IgD-negative memory B cell (primary cell): ENCODE data around the gene MINDY4. TPM values are rescaled to one million over a fixed set of nuclear protein-coding genes. Genes with fewer than 3 reads are reported as not detected.
A peak's percentile ranks its signal among the peaks of the same experiment; 100 is the strongest.

ENCODE experiments used
- H3K27ac Mint-ChIP-seq, 3 donors: one replicate each; pipeline ENCODE4 v1.8.0; 2020 to 2022; ENCODE audit warnings: mild to moderate bottlenecking in 3 of 3, mixed read lengths in 3 of 3, moderate library complexity in 1 of 3
- H3K27me3 Mint-ChIP-seq: one replicate; pipeline ENCODE4 v1.8.0; 2021; ENCODE audit warnings: mixed read lengths
- H3K36me3 Mint-ChIP-seq: one replicate; pipeline ENCODE4 v1.8.0; 2020; ENCODE audit warnings: mild to moderate bottlenecking, mixed read lengths
- H3K4me1 Mint-ChIP-seq, 3 donors: one replicate each; pipeline ENCODE4 v1.8.0; 2020 to 2022; ENCODE audit warnings: mixed read lengths in 3 of 3, mild to moderate bottlenecking in 1 of 3
- H3K4me3 Mint-ChIP-seq, 4 donors: one replicate each; pipeline ENCODE4 v1.8.0; 2020 to 2022; ENCODE audit warnings: mild to moderate bottlenecking in 4 of 4, mixed read lengths in 4 of 4, moderate library complexity in 3 of 4
- H3K9me3 Mint-ChIP-seq, 3 donors: one replicate each; pipeline ENCODE4 v1.8.0; 2020 to 2021; ENCODE audit warnings: mixed read lengths in 3 of 3, mild to moderate bottlenecking in 1 of 3
- polyA plus RNA-seq: library from polyadenylated mRNA; unstranded; fragments of 300-500 nt; fragmentation: Illumina TruSeq; gene quantifications from one replicate; pipeline ENCODE4 v1.2.3, GENCODE V29; 2021

MINDY4 gene
- polyA plus RNA-seq, 1 donor from 2014 or later: 0.25 TPM

DNA sequence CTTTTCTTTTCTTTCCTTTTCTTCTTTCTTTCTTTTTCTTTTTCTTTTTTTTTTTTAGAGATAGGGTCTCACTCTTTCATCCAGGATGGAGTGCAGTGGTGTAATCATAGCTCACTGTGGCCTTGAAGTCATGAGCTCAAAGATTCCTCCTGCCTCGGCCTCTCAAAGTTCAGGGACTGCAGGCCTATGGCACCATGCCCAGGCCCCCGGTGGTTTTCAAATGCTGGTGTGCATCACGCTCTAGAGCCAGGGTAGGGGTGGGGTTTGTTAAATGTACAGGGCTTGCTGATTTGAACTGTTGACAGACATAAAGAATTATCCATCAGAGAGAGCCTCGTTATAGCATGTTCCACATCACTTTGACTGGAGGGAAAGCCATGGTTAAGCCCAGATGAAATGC is 5.8 kb downstream of the MINDY4 start:
- H3K4me3 Mint-ChIP-seq: no peak overlapping the region
- H3K9me3 Mint-ChIP-seq: no peaks in the 10 kb centered on the region
- peaks cover 0 to 3% (median 3%) of the 10 kb centered on the region in 3 donors for H3K4me1 Mint-ChIP-seq

GRCh38 chr7:30778255-30779025 is 7.2 kb downstream of the MINDY4 start:
- H3K27ac Mint-ChIP-seq: no peak overlapping the region
- H3K36me3 Mint-ChIP-seq: no peaks in the 10 kb centered on the region
- H3K4me3 Mint-ChIP-seq: no peak overlapping the region
- H3K27me3 Mint-ChIP-seq: no peaks in the 10 kb centered on the region
- no peaks in the 10 kb centered on the region for H3K4me1 Mint-ChIP-seq
- no peaks in the 10 kb centered on the region for H3K9me3 Mint-ChIP-seq

More for the DNA sequence above, 5.8 kb downstream of the MINDY4 start:
- Mint-ChIP-seq H3K27ac (no peak overlapping the region), H3K36me3 (no peaks in the 10 kb centered on the region), H3K27me3 (no peaks in the 10 kb centered on the region)

DNA sequence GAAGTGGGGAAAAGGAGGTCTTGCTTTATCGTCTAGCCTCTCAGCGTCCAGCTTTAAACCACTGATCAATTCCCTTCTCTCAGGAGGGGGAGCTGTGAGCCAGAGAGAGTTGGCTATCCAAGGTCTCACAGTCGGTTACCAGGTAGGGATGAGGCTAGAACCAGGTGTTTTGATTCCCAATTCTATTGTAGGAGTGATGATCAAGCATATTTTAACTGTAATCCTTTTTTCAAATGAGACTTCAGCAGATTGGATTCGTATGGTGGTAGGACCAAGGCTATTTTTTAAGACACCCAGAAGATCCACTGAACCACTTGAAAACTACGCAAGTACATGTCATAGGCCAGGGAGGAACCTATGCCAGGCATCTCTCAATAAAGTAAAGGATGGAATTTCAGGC is 8.4 kb downstream of the MINDY4 start:
- Mint-ChIP-seq H3K4me1 (no peaks in the 10 kb centered on the region), H3K27ac (no peak overlapping the region), H3K4me3 (no peak overlapping the region), H3K36me3 (no peaks in the 10 kb centered on the region), H3K9me3 (no peaks in the 10 kb centered on the region), H3K27me3 (no peaks in the 10 kb centered on the region)

GRCh38 chr7:30780941-30781340 is 9.7 kb downstream of the MINDY4 start:
- Mint-ChIP-seq H3K4me3 (no peak overlapping the region), H3K9me3 (no peaks in the 10 kb centered on the region), H3K27ac (no peak overlapping the region), H3K36me3 (no peaks in the 10 kb centered on the region), H3K4me1 (no peaks in the 10 kb centered on the region), H3K27me3 (no peaks in the 10 kb centered on the region)

DNA sequence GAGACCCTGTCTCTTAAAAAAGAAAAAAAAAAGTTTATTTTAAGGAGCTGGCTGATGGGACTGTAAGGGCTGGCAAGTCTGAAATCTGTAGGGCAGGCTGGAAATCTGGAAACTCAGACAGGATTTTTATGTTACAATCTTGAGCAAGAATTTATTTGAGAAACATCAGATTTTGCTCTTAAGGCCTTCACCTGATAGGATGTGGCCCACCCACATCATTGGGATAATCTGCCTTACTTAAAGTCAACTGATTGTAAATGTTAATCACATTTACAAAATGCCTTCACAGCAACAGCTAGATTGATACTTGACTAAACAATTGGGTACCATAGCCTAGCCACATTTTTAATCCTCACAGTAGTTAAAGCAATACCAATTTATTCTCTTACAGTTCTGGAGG is 11.5 kb downstream of the MINDY4 start:
- Mint-ChIP-seq H3K9me3 (no peaks in the 10 kb centered on the region), H3K4me1 (no peaks in the 10 kb centered on the region)

DNA sequence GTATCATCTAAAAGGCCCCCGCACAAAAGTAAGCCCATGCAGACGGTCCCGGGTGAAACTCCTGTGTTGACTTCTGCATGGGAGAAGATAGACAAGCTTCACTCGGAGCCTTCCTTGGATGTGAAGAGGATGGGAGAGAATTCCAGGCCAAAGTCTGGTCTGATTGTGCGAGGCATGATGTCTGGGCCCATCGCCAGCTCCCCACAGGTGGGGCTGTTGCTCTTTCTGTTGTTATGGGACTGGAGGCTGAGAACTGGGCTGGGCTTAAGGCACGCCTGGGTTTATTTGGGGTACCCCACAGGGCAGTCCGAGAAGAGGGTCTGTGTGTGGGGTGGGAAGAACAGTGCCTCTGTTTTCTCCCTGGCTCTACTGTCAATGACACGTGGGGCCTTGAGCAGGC is 14.6 kb downstream of the MINDY4 start:
- Mint-ChIP-seq H3K4me1 (no peaks in the 10 kb centered on the region), H3K27ac (no peak overlapping the region), H3K27me3 (no peaks in the 10 kb centered on the region), H3K36me3 (no peaks in the 10 kb centered on the region), H3K4me3 (no peak overlapping the region), H3K9me3 (no peaks in the 10 kb centered on the region)

More for the DNA sequence above, 11.5 kb downstream of the MINDY4 start:
- H3K36me3 Mint-ChIP-seq: no peaks in the 10 kb centered on the region
- H3K27me3 Mint-ChIP-seq: no peaks in the 10 kb centered on the region
- H3K4me3 Mint-ChIP-seq: no peak overlapping the region
- no peak overlapping the region for H3K27ac Mint-ChIP-seq

- no peaks in the 10 kb centered on the region for H3K27me3 Mint-ChIP-seq
- H3K4me3 Mint-ChIP-seq: no peak overlapping the region
Measured at GRCh38 chr7:30787486-30787885, 16.3 kb downstream of the MINDY4 start.

GRCh38 chr7:30788640-30789333 is 17.6 kb downstream of the MINDY4 start:
- H3K4me3 Mint-ChIP-seq: no peak overlapping the region
- no peaks in the 10 kb centered on the region for H3K4me1 Mint-ChIP-seq
- no peak overlapping the region for H3K27ac Mint-ChIP-seq
- H3K27me3 Mint-ChIP-seq: no peaks in the 10 kb centered on the region
- H3K9me3 Mint-ChIP-seq: no peaks in the 10 kb centered on the region
- H3K36me3 Mint-ChIP-seq: no peaks in the 10 kb centered on the region

More at GRCh38 chr7:30787486-30787885, 16.3 kb downstream of the MINDY4 start:
- no peaks in the 10 kb centered on the region for H3K9me3 Mint-ChIP-seq
- H3K36me3 Mint-ChIP-seq: no peaks in the 10 kb centered on the region
- H3K4me1 Mint-ChIP-seq: no peaks in the 10 kb centered on the region
- no peak overlapping the region for H3K27ac Mint-ChIP-seq

GRCh38 chr7:30789334-30789711 is 18.1 kb downstream of the MINDY4 start:
- Mint-ChIP-seq H3K36me3 (no peaks in the 10 kb centered on the region), H3K27ac (no peak overlapping the region), H3K4me3 (no peak overlapping the region), H3K9me3 (no peaks in the 10 kb centered on the region), H3K4me1 (no peaks in the 10 kb centered on the region), H3K27me3 (no peaks in the 10 kb centered on the region)

- Mint-ChIP-seq H3K4me1 (peaks cover 0 to 1% (median 0%) of the 10 kb centered on the region in 3 donors), H3K27me3 (no peaks in the 10 kb centered on the region), H3K9me3 (no peaks in the 10 kb centered on the region), H3K27ac (no peak overlapping the region), H3K36me3 (peaks cover 3% of the 10 kb centered on the region), H3K4me3 (no peak overlapping the region)
Measured at GRCh38 chr7:30790356-30790755, 19.1 kb downstream of the MINDY4 start.

- Mint-ChIP-seq H3K27ac (peak overlapping the region in 1 of 3 donors; percentile 26), H3K4me1 (peaks cover 0 to 5% (median 0%) of the 10 kb centered on the region in 3 donors), H3K4me3 (no peak overlapping the region), H3K36me3 (peaks cover 3% of the 10 kb centered on the region), H3K27me3 (no peaks in the 10 kb centered on the region), H3K9me3 (no peaks in the 10 kb centered on the region)
Measured at GRCh38 chr7:30791114-30791513, 19.9 kb downstream of the MINDY4 start.

GRCh38 chr7:30795161-30795948 is 24.1 kb downstream of the MINDY4 start:
- H3K4me1 Mint-ChIP-seq: peaks cover 10 to 25% (median 20%) of the 10 kb centered on the region in 3 donors
- peaks cover 3% of the 10 kb centered on the region for H3K36me3 Mint-ChIP-seq
- H3K27ac Mint-ChIP-seq: no peak overlapping the region
- H3K4me3 Mint-ChIP-seq: peak overlapping the region in 1 of 4 donors; percentile 23
- no peaks in the 10 kb centered on the region for H3K9me3 Mint-ChIP-seq
- no peaks in the 10 kb centered on the region for H3K27me3 Mint-ChIP-seq

DNA sequence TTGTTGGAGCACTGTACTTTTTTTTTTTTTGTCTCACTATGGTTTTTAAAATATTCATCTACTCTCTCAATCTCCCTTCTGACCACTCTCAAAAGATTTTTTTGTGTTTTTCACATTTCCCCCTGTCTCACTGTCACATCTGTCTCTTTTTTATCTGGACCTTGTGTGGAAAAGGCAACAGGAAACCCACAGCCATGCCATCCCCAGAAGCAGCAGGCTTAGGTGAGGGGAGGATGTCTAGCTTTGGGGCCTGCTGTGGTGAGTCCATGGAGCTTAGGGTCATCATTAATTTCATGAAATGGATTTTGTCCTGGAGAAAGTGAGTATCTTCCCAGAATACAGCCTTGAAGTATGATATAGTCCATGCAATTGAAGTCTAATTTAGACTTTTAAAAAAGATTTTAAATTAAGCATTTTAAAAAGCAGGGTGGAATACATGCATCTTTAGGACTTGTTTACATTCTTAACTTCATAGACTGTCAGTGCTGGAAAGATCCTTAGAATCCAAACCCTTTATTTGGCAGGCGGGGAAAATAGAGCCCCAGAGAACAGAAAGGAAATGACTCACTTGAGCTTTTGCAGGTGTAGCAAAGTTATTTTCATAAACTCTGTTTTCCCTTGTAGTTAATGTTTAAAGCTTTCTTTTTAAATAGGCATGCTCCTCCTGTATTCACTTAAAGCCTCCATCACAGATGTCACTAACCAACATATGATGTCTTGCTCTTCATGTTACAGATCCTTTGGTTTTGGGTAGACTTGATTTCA is 25.1 kb downstream of the MINDY4 start:
- H3K4me3 Mint-ChIP-seq: no peak overlapping the region
- H3K4me1 Mint-ChIP-seq: peaks cover 10 to 27% (median 25%) of the 10 kb centered on the region in 3 donors
- H3K27ac Mint-ChIP-seq: no peak overlapping the region
- no peaks in the 10 kb centered on the region for H3K9me3 Mint-ChIP-seq
- H3K27me3 Mint-ChIP-seq: no peaks in the 10 kb centered on the region
- H3K36me3 Mint-ChIP-seq: peaks cover 3% of the 10 kb centered on the region

DNA sequence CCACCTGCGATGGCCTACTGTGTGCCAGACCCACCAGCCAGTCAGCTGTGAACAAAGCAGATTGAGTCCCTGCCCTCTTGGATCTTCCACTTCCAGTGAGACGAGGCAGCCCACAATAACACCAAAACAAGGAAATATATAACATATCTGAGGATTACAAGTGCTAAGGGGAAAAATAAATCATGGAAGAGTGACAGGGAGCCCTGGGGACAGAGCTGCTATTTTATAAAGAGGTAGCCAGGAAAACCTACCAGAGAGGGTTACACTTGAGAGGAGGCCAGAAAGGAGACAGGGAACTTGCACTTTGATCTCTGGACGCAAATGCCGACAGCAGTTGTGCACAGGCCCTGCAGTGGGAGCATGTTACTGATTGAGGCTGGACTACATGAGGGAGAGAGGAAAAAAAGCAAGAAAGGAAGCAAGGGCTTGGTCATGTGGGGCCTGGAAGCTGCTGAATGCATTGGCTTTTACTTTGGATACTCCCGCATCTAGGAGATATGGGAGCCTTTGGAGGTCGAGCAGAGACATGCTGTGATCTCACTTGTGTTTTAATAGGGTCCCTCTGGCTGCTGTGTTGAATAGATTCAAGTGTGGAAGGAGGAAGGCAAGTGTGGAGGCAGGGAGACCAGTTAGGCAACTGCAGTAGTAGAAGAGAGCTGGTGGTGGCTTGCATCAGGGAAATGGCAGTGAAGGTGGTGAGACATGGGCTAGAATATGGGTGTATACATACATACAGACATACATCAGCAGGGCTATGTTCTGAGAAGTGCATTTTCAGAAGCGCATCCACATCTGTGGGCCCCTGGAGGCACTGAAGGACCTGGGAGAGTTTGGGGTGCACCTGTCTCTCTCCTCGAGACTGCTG is 26.2 kb downstream of the MINDY4 start:
- Mint-ChIP-seq H3K27ac (no peak overlapping the region), H3K36me3 (peaks cover 3% of the 10 kb centered on the region), H3K4me1 (peaks cover 10 to 27% (median 25%) of the 10 kb centered on the region in 3 donors), H3K4me3 (no peak overlapping the region), H3K27me3 (no peaks in the 10 kb centered on the region), H3K9me3 (no peaks in the 10 kb centered on the region)
